Omental fat pad (tissue), 4 donors: ENCODE data around the gene SLC9A1. TPM values are rescaled to one million over a fixed set of nuclear protein-coding genes. Genes with fewer than 3 reads are reported as not detected.
A peak's percentile ranks its signal among the peaks of the same experiment; 100 is the strongest.

Source experiments
- ATAC-seq: fragments of 150-250 bp; one replicate; pipeline ENCODE4 v1.9.1; 2016; ENCODE audit warnings: mild to moderate bottlenecking, moderate library complexity; ENCODE audit not compliant: low FRiP score
- DNase-seq: peaks from one replicate; pipeline ENCODE4 v3.0.0-alpha.2; 2019; ENCODE audit warnings: low spot score
- CTCF ChIP-seq, 3 donors: fragments of 450-650 bp; IDR thresholded peaks; one replicate each; pipeline ENCODE4 v1.5.1; 2016 to 2017; ENCODE audit warnings: antibody characterized with exemption in 3 of 3, mild to moderate bottlenecking in 3 of 3, moderate library complexity in 2 of 3
- total RNA-seq, 4 donors: library from RNA; depleted of rRNA; stranded (reverse); fragments of >200 nt; gene quantifications; one replicate each; pipeline ENCODE4 v1.1.0, GENCODE V29; 2016

SLC9A1 gene
- total RNA-seq, 4 donors from 2014 or later: 6.1 to 12.0 (median 10.0) TPM

- ATAC-seq: no peak
- no peak for DNase-seq
- TF ChIP-seq CTCF (IDR thresholded peaks at IDR 0.05): no peak
Measured at GRCh38 chr1:27102134-27102706, 52.7 kb downstream of the SLC9A1 start.

GRCh38 chr1:27101696-27102095 is 53.2 kb downstream of the SLC9A1 start:
- TF ChIP-seq CTCF (IDR thresholded peaks at IDR 0.05): no peak
- no peak for DNase-seq
- no peak for ATAC-seq

GRCh38 chr1:27101054-27101491 is 53.9 kb downstream of the SLC9A1 start:
- TF ChIP-seq CTCF (IDR thresholded peaks at IDR 0.05): no peak

GRCh38 chr1:27100335-27101053 is 54.4 kb downstream of the SLC9A1 start:
- DNase-seq (no peak), ATAC-seq (no peak)
- no peak for TF ChIP-seq CTCF (IDR thresholded peaks at IDR 0.05)

More at GRCh38 chr1:27101054-27101491, 53.9 kb downstream of the SLC9A1 start:
- no peak for DNase-seq
- ATAC-seq: no peak

GRCh38 chr1:27099587-27100334 is 55.2 kb downstream of the SLC9A1 start:
- TF ChIP-seq CTCF (IDR thresholded peaks at IDR 0.05): no peak
- peak; percentile 69 for ATAC-seq
- DNase-seq: peak; percentile 46

GRCh38 chr1:27099135-27099586 is 55.8 kb downstream of the SLC9A1 start:
- DNase-seq (no peak), ATAC-seq (peak; percentile 22)
- no peak for TF ChIP-seq CTCF (IDR thresholded peaks at IDR 0.05)
